ENCODE results near the gene MRPL10.

Gene MRPL10

GRCh38 chr17:47850692-47851573 is 19.6 kb upstream of the MRPL10 start, which contains the start of gene SP6:
Gene SP6, minus strand, starts transcription at chr17:47851163. Its CDS starts 2,734 bp downstream, at chr17:47848429.
- in situ Hi-C loops (cut with HindIII; ENCODE audit: low sequenced_read_pairs) = no loop called here
- H3K4me3 ChIP-seq (ENCODE audit: low read depth, low read length) = no peak within 1 kb of the TSS
- TF ChIP-seq, protein P1, sequence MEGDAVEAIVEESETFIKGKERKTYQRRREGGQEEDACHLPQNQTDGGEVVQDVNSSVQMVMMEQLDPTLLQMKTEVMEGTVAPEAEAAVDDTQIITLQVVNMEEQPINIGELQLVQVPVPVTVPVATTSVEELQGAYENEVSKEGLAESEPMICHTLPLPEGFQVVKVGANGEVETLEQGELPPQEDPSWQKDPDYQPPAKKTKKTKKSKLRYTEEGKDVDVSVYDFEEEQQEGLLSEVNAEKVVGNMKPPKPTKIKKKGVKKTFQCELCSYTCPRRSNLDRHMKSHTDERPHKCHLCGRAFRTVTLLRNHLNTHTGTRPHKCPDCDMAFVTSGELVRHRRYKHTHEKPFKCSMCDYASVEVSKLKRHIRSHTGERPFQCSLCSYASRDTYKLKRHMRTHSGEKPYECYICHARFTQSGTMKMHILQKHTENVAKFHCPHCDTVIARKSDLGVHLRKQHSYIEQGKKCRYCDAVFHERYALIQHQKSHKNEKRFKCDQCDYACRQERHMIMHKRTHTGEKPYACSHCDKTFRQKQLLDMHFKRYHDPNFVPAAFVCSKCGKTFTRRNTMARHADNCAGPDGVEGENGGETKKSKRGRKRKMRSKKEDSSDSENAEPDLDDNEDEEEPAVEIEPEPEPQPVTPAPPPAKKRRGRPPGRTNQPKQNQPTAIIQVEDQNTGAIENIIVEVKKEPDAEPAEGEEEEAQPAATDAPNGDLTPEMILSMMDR (IDR thresholded peaks at IDR 0.05; ENCODE audit: low read depth, low read length, missing control alignments) = peak; percentile 21
- no peak for DNase-seq (ENCODE audit: low read depth)

DNA sequence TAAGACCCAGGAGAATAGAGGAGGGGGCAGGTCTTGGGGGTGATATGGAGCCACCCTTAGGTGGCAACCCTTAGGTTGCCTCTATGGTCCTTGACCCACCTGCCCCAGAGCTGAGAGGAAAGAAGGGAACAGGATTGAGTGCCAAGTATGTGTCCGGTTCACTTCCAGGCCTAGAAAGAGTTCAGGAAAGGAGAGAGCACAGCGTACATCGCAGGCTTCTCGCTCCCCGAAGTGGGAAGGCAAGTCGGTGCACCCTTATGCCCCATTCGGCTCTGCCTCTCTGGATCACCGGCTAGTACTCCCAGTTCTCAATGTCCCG is 19.0 kb upstream of the MRPL10 start:
- TF ChIP-seq, protein P1 (IDR thresholded peaks at IDR 0.05; ENCODE audit: low read depth, low read length, missing control alignments) = no peak
- no peak for DNase-seq (ENCODE audit: low read depth)
- H3K4me3 ChIP-seq (ENCODE audit: low read depth, low read length) = no peak overlapping the region
- in situ Hi-C loops (cut with HindIII; ENCODE audit: low sequenced_read_pairs) = no loop called here

DNA sequence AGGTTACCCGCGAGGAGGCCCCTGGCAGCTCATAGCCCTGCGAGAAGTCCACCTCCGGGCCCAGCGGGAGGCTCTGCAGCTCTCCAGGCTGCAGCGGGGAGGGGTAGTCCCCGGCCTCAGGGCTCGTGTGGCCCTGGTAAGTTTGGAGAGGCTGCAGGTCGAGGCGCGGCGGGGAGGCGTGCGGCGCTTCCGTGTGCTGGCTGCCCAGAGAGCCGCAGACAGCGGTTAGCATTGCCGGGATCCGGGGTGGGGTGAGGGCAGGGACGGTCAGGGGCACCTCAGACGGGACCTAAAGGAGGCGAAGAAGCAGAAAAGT is 16.8 kb upstream of the MRPL10 start:
- in situ Hi-C loops (cut with HindIII; ENCODE audit: low sequenced_read_pairs) = no loop called here
- H3K4me3 ChIP-seq (ENCODE audit: low read depth, low read length) = no peak overlapping the region
- TF ChIP-seq, protein P1 (IDR thresholded peaks at IDR 0.05; ENCODE audit: low read depth, low read length, missing control alignments) = no peak
- DNase-seq (ENCODE audit: low read depth) = no peak

GRCh38 chr17:47847341-47848197 is 16.2 kb upstream of the MRPL10 start:
- TF ChIP-seq, protein P1 (IDR thresholded peaks at IDR 0.05; ENCODE audit: low read depth, low read length, missing control alignments) = peak; percentile 13

DNA sequence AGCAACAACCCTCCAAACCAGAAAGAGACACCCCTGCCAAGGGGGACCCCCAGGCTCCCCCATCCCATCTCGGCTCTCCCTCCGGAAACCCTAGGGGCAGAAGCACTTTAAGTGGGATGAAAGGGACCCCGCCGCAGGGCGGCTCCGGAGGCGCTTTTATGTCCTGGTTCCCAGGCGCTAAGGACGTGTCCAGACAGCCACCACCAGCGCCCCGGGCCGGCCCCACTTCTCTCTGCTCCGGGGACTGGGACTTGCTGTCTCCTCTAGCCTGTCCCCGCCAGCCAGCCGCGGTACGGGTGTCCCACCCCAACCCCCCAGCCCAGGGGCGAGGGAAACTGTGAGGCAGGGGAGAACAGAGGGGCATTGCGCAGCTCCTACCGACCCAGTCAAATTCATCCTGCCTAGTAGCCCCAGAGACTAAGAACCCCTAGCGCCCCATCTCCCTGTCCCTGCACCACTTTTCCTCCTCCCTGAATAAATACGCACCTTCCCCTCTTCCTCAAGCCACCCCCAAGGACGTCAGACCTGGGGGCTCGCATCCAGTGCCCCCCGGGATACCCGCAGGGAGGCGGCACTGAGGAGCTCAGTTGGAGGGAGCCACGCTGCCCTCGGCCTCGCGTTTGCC is 15.5 kb upstream of the MRPL10 start:
- H3K4me3 ChIP-seq (ENCODE audit: low read depth, low read length) = no peak overlapping the region
- DNase-seq (ENCODE audit: low read depth) = no peak
- TF ChIP-seq, protein P1 (IDR thresholded peaks at IDR 0.05; ENCODE audit: low read depth, low read length, missing control alignments) = no peak
- in situ Hi-C loops (cut with HindIII; ENCODE audit: low sequenced_read_pairs) = no loop called here

More at GRCh38 chr17:47847341-47848197, 16.2 kb upstream of the MRPL10 start:
- no peak overlapping the region for H3K4me3 ChIP-seq (ENCODE audit: low read depth, low read length)
- in situ Hi-C loops (cut with HindIII; ENCODE audit: low sequenced_read_pairs) = no loop called here
- DNase-seq (ENCODE audit: low read depth) = no peak

- DNase-seq (ENCODE audit: low read depth) = no peak
- no peak overlapping the region for H3K4me3 ChIP-seq (ENCODE audit: low read depth, low read length)
- in situ Hi-C loops (cut with HindIII; ENCODE audit: low sequenced_read_pairs) = no loop called here
- TF ChIP-seq, protein P1 (IDR thresholded peaks at IDR 0.05; ENCODE audit: low read depth, low read length, missing control alignments) = no peak
These were observed 14.4 kb upstream of the MRPL10 start for GRCh38 chr17:47845716-47846075.
